Cardiac fibroblast (primary cell): ENCODE data around the gene NINJ1.

Experiments used
- DNase-seq, 2 donors: peaks; one replicate each; pipeline versions ENCODE4 v3.0.0 to v3.0.0-alpha.2; 2010; ENCODE audit warnings: low read depth in 2 of 2
- H3K4me3 ChIP-seq, 2 donors: replicated peaks in 1 of 2; 1 replicate in 1 of 2; 2 replicates in 1 of 2; pipeline ENCODE4 v1.5.1; 2011; ENCODE audit warnings: low read depth in 2 of 2, low read length in 2 of 2, mild to moderate bottlenecking in 2 of 2, moderate library complexity in 1 of 2
- TF ChIP-seq, protein P1 (sequence below): IDR thresholded peaks from one replicate; pipeline ENCODE4 v1.5.1; 2011; ENCODE audit warnings: low read depth, mild to moderate bottlenecking, low read length, inconsistent platforms

NINJ1 gene, protein sequence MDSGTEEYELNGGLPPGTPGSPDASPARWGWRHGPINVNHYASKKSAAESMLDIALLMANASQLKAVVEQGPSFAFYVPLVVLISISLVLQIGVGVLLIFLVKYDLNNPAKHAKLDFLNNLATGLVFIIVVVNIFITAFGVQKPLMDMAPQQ

GRCh38 chr9:93134015-93134739, at the start of gene NINJ1:
NINJ1 (minus strand) TSS chr9:93134251; CDS start chr9:93134217, 34 bp downstream.
- peak; percentile 72 to 75 for DNase-seq
- TF ChIP-seq, protein P1, sequence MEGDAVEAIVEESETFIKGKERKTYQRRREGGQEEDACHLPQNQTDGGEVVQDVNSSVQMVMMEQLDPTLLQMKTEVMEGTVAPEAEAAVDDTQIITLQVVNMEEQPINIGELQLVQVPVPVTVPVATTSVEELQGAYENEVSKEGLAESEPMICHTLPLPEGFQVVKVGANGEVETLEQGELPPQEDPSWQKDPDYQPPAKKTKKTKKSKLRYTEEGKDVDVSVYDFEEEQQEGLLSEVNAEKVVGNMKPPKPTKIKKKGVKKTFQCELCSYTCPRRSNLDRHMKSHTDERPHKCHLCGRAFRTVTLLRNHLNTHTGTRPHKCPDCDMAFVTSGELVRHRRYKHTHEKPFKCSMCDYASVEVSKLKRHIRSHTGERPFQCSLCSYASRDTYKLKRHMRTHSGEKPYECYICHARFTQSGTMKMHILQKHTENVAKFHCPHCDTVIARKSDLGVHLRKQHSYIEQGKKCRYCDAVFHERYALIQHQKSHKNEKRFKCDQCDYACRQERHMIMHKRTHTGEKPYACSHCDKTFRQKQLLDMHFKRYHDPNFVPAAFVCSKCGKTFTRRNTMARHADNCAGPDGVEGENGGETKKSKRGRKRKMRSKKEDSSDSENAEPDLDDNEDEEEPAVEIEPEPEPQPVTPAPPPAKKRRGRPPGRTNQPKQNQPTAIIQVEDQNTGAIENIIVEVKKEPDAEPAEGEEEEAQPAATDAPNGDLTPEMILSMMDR: no peak

GRCh38 chr9:93183131-93183662, 49.1 kb upstream of the NINJ1 start:
- TF ChIP-seq, protein P1: no peak
- H3K4me3 ChIP-seq: no peak overlapping the region
- no peak for DNase-seq

More at GRCh38 chr9:93134015-93134739, at the start of gene NINJ1:
- H3K4me3 ChIP-seq: peak within 1 kb of the TSS; percentile 77 to 80

DNA sequence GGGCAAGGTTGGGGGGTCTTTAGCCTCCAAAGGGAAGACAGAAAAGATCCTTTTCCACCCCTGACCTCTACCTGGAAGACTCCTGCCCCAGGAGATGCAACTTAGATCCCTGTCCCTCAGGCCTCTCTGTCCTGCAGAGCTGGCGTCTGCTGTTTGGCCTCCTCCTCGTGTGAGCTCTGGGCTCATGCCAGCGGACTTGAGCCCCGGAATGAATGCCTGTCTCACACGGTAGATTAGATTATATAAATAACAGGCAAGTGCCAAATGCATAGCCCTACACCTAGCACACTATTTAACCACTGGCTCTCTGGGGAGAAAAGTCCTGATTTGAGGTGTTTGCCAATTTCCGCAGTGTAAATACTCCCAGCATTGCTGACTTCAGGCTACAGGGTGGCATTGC, 48.5 kb upstream of the NINJ1 start:
- DNase-seq: no peak
- H3K4me3 ChIP-seq: no peak overlapping the region
- TF ChIP-seq, protein P1: no peak

DNA sequence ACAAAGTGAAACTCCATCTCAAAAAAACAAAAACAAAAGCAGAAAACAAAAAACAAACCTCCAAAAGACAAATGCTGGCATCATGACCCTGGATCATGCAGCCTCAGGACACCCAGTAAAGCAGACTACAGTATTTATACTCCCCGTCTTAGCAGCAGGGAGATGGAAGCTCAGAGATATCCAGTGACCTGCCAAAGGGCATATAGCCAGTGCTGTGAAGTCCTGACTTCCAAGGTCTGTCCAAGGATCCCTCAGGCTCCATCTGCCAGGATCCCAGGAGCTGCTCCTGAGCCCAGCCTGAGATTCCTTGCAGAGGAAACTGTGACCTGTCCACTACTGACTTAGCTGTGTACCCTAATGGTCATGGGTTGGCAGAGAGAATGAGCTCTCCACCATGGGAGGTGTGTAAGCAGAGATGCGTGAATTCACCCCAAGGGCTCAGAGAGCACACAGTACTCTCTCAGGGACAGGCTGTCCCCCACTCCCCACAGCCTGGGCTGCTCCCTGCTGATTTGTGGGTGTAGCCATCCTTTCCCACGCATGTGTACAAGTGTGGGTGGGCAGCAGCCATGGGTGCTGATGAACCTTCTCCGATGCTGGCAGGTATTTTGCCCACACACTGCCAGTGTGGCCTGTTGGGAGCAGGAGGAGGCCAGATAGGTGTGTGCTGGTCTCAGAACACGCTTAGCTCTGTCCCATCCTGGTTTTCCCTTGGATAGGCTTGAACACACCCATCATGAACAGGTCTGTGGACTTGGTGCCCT, 47.8 kb upstream of the NINJ1 start:
- DNase-seq: no peak
- H3K4me3 ChIP-seq: no peak overlapping the region
- TF ChIP-seq, protein P1: no peak

DNA sequence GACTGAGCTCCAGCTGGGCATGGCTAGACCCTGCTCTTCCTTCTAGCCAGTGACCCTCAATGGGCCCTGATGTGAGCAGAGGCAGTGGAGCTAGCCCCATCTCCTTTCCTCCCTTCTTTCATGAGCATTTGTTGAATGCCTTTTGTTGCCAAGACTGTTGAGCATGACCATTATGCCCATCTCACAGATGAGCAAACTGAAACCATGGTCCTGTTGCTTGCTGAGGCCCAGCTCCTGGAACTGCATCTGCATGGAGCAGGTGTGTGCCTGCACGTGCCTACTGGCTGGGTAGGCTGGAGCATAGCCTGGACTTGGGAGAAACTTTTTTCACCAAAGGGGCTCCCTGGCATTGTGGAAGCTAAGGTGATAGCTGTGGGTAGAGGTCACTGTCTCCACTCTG, 46.9 kb upstream of the NINJ1 start:
- TF ChIP-seq, protein P1: no peak
- H3K4me3 ChIP-seq: no peak overlapping the region
- DNase-seq: no peak

DNA sequence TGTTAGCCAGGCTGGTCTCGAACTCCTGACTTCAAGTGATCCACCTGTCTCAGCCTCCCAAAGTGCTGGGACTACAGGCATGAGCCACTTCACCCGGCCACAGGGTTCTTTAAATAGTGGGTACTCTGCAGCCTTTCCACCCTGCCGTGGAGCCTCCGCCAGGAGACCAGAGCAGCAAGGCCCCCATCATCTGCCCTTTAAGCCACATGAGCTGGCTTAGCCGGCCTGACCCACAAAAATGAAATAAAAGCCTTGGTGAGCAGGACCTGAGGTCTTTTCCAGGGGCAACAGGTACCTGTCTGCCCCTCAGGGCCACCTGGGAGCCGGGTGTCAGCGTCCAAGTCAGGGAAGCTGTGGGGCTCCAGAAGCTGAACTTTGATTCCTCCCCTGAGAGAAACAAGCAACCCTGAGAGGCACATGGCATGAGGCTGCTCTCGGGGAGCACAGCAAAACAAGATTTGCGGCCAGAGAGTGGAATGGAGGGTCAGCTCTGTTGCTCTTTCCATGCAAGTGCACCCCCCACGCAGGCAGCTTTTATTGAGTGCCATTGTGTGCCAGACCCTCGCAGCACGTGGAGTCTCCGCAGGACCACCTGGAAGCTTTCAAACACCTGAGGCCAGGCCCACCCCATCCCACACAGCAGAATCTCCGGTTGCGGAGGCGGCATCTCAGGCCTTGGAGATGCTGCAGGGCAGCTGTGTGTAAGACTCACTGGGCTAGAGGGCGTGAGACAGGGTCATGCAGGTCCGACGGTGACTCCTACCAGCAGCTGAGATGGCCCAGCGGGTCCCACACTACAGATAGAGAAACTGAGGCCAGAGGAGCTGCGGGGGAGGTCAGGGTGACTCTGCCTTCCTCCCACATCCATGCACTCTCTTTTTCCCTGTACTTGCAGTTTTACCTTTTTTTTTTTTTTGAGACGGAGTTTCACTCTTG, 45.1 kb upstream of the NINJ1 start:
- H3K4me3 ChIP-seq: no peak overlapping the region
- TF ChIP-seq, protein P1: no peak
- DNase-seq: no peak
